WTC11 (cell line): ENCODE measurements around the gene HMGXB3. TPM values are rescaled to one million over a fixed set of nuclear protein-coding genes. Genes with fewer than 3 reads are reported as not detected.

Experiments used
- ATAC-seq: fragments of 200-7000 bp; cut with Tn5 transposase; 2 replicates; pipeline ENCODE4 v1.10.0; 2021; ENCODE audit warnings: mild to moderate bottlenecking, moderate library complexity
- CTCF ChIA-PET: fragments of 300-600 bp; sonication (Branson Sonifier 250); formaldehyde crosslinking; loops from one replicate; lab custom pipeline; 2021; ENCODE audit warnings: antibody characterized with exemption; lab: Charles Lee
- POLR2A ChIA-PET: fragments of 350-600 bp; sonication (Branson Sonifier 250); formaldehyde crosslinking; loops from one replicate; lab custom pipeline; 2021; ENCODE audit warnings: antibody characterized with exemption; lab: Charles Lee
- DNase-seq: peaks from one replicate; pipeline ENCODE4 v3.0.0; 2021; ENCODE audit warnings: low spot score
- H3K27ac Mint-ChIP-seq: 2 replicates; pipeline ENCODE4 v1.8.0; 2021; ENCODE audit warnings: mixed read lengths
- H3K27me3 Mint-ChIP-seq: 2 replicates; pipeline ENCODE4 v1.8.0; 2021; ENCODE audit warnings: low read depth, mild to moderate bottlenecking, moderate library complexity, mixed read lengths
- H3K36me3 Mint-ChIP-seq: 2 replicates; pipeline ENCODE4 v1.8.0; 2021; ENCODE audit warnings: mixed read lengths
- H3K4me1 Mint-ChIP-seq: 2 replicates; pipeline ENCODE4 v1.8.0; 2022; ENCODE audit warnings: mixed read lengths
- H3K4me3 Mint-ChIP-seq: 2 replicates; pipeline ENCODE4 v1.8.0; 2021; ENCODE audit warnings: mild to moderate bottlenecking, moderate library complexity, mixed read lengths
- H3K9me3 Mint-ChIP-seq: 2 replicates; pipeline ENCODE4 v1.8.0; 2021; ENCODE audit warnings: mixed read lengths
- AR ChIP-seq: fragments of 250-450 bp; sonication (Bioruptor Pico); IDR thresholded peaks from 2 replicates; pipeline ENCODE4 v1.9.0; 2021; ENCODE audit warnings: mild to moderate bottlenecking
- E2F4 ChIP-seq: sonication (generic); formaldehyde crosslinking; IDR thresholded peaks from 2 replicates; pipeline ENCODE4 v1.8.1; 2022; ENCODE audit warnings: low read depth, mild to moderate bottlenecking, moderate library complexity, missing genetic modification reagents, borderline replicate concordance
- ETV6 ChIP-seq: sonication (generic); formaldehyde crosslinking; IDR thresholded peaks from 2 replicates; pipeline ENCODE4 v1.8.1; 2022; ENCODE audit warnings: mild to moderate bottlenecking, missing genetic modification reagents
- FOXJ3 ChIP-seq: sonication (generic); formaldehyde crosslinking; IDR thresholded peaks from 2 replicates; pipeline ENCODE4 v1.9.0; 2021; ENCODE audit warnings: missing genetic modification reagents, mild to moderate bottlenecking, borderline replicate concordance
- FOXP1 ChIP-seq: sonication (generic); formaldehyde crosslinking; IDR thresholded peaks from 2 replicates; pipeline ENCODE4 v1.8.0; 2022; ENCODE audit warnings: missing genetic modification reagents, mild to moderate bottlenecking, moderate library complexity, borderline replicate concordance
- GRHL2 ChIP-seq: fragments of 250-450 bp; sonication (Bioruptor Pico); IDR thresholded peaks from 2 replicates; pipeline ENCODE4 v1.8.0; 2022; ENCODE audit warnings: mild to moderate bottlenecking, moderate library complexity; ENCODE audit not compliant: insufficient replicate concordance, severe bottlenecking
- HMGA2 ChIP-seq: fragments of 250-450 bp; sonication (Bioruptor Pico); IDR thresholded peaks from 2 replicates; pipeline ENCODE4 v1.4.0; 2021; ENCODE audit warnings: mild to moderate bottlenecking, moderate library complexity
- JAZF1 ChIP-seq: fragments of 250-450 bp; sonication (Bioruptor Pico); IDR thresholded peaks from 2 replicates; pipeline ENCODE4 v1.9.0; 2021; ENCODE audit warnings: moderate library complexity, mild to moderate bottlenecking, inconsistent platforms
- MYBL2 ChIP-seq: sonication (generic); formaldehyde crosslinking; IDR thresholded peaks from 2 replicates; pipeline ENCODE4 v1.8.1; 2023; ENCODE audit warnings: mild to moderate bottlenecking, moderate library complexity, missing genetic modification reagents
- PREB ChIP-seq: sonication (generic); formaldehyde crosslinking; IDR thresholded peaks from 2 replicates; pipeline ENCODE4 v1.8.1; 2022; ENCODE audit warnings: mild to moderate bottlenecking, missing genetic modification reagents, moderate library complexity, borderline replicate concordance
- ZBTB21 ChIP-seq: sonication (generic); formaldehyde crosslinking; IDR thresholded peaks from 2 replicates; pipeline ENCODE4 v1.8.1; 2023; ENCODE audit warnings: mild to moderate bottlenecking, missing genetic modification reagents, borderline replicate concordance
- ZNF121 ChIP-seq: sonication (generic); formaldehyde crosslinking; IDR thresholded peaks from 2 replicates; pipeline ENCODE4 v1.8.0; 2023; ENCODE audit warnings: missing genetic modification reagents
- ZNF281 ChIP-seq: sonication (generic); formaldehyde crosslinking; IDR thresholded peaks from 2 replicates; pipeline ENCODE4 v1.8.0; 2023; ENCODE audit warnings: mild to moderate bottlenecking, missing genetic modification reagents
- ZNF317 ChIP-seq: sonication (generic); formaldehyde crosslinking; IDR thresholded peaks from 2 replicates; pipeline ENCODE4 v1.8.1; 2023; ENCODE audit warnings: low read depth, mild to moderate bottlenecking, moderate library complexity, missing genetic modification reagents, borderline replicate concordance
- ZNF396 ChIP-seq: fragments of 250-450 bp; sonication (Bioruptor Pico); IDR thresholded peaks from 2 replicates; pipeline ENCODE4 v1.8.0; 2021; ENCODE audit warnings: mild to moderate bottlenecking, moderate library complexity, borderline replicate concordance
- ZNF416 ChIP-seq: fragments of 250-450 bp; sonication (Bioruptor Pico); IDR thresholded peaks from 2 replicates; pipeline ENCODE4 v1.9.0; 2021; ENCODE audit warnings: mild to moderate bottlenecking, inconsistent platforms
- ZNF425 ChIP-seq: fragments of 250-450 bp; sonication (Bioruptor Pico); conservative IDR thresholded peaks from 2 replicates; pipeline ENCODE4 v1.9.0; 2021; ENCODE audit warnings: mild to moderate bottlenecking
- ZNF512 ChIP-seq: sonication (generic); formaldehyde crosslinking; IDR thresholded peaks from 2 replicates; pipeline ENCODE4 v1.8.1; 2022; ENCODE audit warnings: missing genetic modification reagents, borderline replicate concordance
- total RNA-seq: library from RNA; stranded (reverse); gene quantifications from 3 replicates; pipeline ENCODE4 v1.2.3, GENCODE V29; 2021

HMGXB3 gene
- total RNA-seq, 1 experiment from 2014 or later, result 31.6 TPM

- TF ChIP-seq AR, result no peak
- TF ChIP-seq HMGA2 (CRISPR knock-in tag), result no peak
Measured at GRCh38 chr5:150058480-150059126, 58.1 kb downstream of the HMGXB3 start (continued).

GRCh38 chr5:150059623-150060022 is 59.1 kb downstream of the HMGXB3 start:
- Mint-ChIP-seq H3K36me3 (no peaks in the 10 kb centered on the region), H3K4me3 (no peak overlapping the region), H3K27ac (no peak overlapping the region), H3K9me3 (no peaks in the 10 kb centered on the region), H3K4me1 (peaks cover 17% of the 10 kb centered on the region), H3K27me3 (peaks cover 7% of the 10 kb centered on the region)
- ATAC-seq (no peak), DNase-seq (no peak)
- CTCF ChIA-PET, result no interaction called here
- TF ChIP-seq MYBL2 (CRISPR knock-in tag), result no peak
- no peak for TF ChIP-seq FOXP1
- TF ChIP-seq ZBTB21 (CRISPR knock-in tag), result no peak
- no peak for TF ChIP-seq ZNF121 (CRISPR knock-in tag)
- no peak for TF ChIP-seq ZNF396
- TF ChIP-seq JAZF1, result no peak
- no peak for TF ChIP-seq ZNF512
- TF ChIP-seq ZNF416 (CRISPR knock-in tag), result no peak
- no peak for TF ChIP-seq ZNF281 (CRISPR knock-in tag)
- POLR2A ChIA-PET, result no interaction called here

- DNase-seq (no peak), ATAC-seq (no peak)
- Mint-ChIP-seq H3K4me3 (no peak overlapping the region), H3K36me3 (no peaks in the 10 kb centered on the region), H3K27me3 (peaks cover 7% of the 10 kb centered on the region), H3K9me3 (no peaks in the 10 kb centered on the region), H3K4me1 (peaks cover 17% of the 10 kb centered on the region), H3K27ac (no peak overlapping the region)
- CTCF ChIA-PET, result interaction anchor here (1.2 to 1.4 kb wide), 2 partner anchors 101 to 108 kb away, joined by 3 read pairs; no protein-coding TSS in a partner anchor
- POLR2A ChIA-PET, result no interaction called here
- no peak for TF ChIP-seq FOXJ3
- no peak for TF ChIP-seq ETV6 (CRISPR knock-in tag)
- TF ChIP-seq E2F4 (CRISPR knock-in tag), result no peak
- TF ChIP-seq ZNF317, result no peak
- no peak for TF ChIP-seq PREB (CRISPR knock-in tag)
- no peak for TF ChIP-seq ZNF425 (CRISPR knock-in tag)
- TF ChIP-seq GRHL2 (CRISPR knock-in tag), result no peak
Measured at GRCh38 chr5:150060471-150060870, 59.9 kb downstream of the HMGXB3 start.
